NK-92 (cell line): ENCODE results near the gene MON2.
"Not testable (repeated sequence)": the region's sequence is repeated elsewhere in the genome, so short reads cannot be mapped to it uniquely, and the experiment has no call there.

Experiments used
- DNase-seq: peaks from one replicate; lab custom pipeline; 2025; ENCODE audit not compliant: unreplicated experiment; lab: John Stamatoyannopoulos, UW

MON2 gene, protein sequence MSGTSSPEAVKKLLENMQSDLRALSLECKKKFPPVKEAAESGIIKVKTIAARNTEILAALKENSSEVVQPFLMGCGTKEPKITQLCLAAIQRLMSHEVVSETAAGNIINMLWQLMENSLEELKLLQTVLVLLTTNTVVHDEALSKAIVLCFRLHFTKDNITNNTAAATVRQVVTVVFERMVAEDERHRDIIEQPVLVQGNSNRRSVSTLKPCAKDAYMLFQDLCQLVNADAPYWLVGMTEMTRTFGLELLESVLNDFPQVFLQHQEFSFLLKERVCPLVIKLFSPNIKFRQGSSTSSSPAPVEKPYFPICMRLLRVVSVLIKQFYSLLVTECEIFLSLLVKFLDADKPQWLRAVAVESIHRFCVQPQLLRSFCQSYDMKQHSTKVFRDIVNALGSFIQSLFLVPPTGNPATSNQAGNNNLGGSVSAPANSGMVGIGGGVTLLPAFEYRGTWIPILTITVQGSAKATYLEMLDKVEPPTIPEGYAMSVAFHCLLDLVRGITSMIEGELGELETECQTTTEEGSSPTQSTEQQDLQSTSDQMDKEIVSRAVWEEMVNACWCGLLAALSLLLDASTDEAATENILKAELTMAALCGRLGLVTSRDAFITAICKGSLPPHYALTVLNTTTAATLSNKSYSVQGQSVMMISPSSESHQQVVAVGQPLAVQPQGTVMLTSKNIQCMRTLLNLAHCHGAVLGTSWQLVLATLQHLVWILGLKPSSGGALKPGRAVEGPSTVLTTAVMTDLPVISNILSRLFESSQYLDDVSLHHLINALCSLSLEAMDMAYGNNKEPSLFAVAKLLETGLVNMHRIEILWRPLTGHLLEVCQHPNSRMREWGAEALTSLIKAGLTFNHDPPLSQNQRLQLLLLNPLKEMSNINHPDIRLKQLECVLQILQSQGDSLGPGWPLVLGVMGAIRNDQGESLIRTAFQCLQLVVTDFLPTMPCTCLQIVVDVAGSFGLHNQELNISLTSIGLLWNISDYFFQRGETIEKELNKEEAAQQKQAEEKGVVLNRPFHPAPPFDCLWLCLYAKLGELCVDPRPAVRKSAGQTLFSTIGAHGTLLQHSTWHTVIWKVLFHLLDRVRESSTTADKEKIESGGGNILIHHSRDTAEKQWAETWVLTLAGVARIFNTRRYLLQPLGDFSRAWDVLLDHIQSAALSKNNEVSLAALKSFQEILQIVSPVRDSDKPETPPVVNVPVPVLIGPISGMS (N-terminal part only)

DNA sequence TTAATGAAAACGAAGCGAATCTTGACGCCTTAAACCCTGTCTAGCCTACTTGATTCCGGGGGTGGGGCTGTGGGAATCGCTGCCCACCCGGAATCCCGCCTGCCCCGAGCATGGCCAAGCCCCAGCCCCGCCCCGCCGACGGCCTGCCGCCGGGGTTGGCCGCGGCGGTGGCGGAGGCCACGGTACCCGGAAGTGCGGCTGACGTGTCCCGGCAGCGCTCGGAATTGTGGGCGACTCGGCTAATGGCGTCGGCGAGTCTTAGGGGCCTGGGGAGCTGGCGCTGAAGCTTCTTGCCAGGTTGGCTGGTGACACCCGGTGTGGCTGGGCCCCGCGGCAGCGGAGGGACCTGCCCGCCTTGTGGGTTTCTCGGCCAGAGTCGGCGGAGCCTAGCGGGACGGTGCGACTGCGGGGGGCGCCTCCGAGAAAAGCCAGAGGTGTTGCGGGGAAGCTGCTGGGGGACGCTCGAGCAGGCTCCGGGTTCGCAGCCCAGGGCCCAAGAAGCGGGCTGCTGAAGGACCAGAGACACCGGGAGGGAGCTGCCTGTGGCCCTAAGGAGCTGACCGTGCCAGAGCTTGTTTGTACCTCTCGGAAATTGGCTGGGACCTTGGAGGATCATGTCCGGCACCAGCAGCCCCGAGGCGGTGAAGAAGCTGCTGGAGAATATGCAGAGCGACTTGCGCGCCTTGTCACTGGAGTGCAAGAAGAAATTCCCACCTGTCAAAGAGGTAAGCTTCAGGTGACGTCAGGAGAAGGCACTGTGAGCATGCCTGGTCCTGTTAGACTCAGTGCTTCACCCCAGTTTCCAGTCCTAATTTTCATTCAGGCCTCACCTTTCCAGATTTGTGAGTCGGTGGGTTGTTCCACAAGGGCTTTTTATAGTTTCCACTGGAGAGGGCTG, at the start of gene MON2:
MON2 (plus strand) TSS at position 233 of the 898 bp plus-strand sequence; CDS start at position 615, 382 bp downstream.
- peak; percentile 16 for DNase-seq

DNA sequence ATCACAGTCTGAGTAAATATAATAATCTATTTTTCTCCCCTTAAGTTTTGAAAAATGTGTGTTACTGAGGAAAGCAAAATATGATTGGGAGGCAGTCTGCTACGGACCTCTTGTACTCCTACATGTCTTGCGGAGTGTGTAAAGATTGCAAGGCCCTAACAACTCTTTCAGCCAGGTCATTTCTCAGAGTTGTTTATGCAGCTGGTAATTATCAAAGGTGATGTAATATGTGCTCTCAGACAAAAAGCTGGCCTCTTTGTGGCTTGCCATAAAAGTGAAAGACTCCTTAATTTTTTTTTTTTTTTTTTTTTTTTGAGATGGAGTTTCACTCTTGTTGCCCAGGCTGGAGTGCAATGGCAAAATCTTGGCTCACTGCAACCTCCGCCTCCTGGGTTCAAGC, 40.5 kb upstream of the MON2 start:
- no peak for DNase-seq

- no peak for DNase-seq
Observed at GRCh38 chr12:62429457-62429856, 37.2 kb upstream of the MON2 start.

DNA sequence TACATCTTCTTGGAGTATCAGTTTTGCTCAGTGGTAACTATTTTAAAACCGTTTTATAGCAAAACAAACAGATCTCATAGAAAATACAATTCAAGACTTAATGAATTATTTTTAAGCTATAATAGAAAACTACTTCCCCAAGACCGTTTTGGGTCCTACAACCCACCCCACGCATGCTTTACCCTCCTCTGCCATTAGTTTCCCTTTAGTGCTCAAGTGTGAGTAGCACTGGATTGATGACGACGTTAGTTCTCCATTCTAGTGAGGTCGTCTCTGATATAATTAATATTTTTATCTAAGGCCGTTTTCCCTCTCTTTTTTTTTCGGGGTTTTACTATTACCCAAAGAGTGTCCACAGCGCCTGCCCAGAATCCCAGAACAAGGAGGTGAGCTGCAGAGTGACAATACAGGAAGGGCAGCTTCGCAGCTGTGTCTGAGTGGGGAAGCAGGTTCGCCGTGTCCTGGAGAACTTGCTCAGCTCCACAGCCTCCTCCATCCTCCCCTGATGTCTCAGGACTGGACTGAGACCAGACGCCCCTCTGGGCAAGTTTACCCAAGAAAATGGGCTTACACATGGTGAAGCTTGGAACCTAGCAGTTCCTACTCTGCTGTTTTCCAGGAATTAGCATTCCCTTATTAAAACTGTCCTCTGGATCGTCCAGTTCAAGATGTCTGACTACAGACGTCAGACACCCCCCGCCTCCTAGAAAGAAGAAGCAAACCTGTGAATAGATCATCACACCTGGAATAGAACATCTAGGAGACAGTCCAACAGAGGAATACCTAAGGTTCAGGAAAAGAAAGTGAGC, 31.9 kb upstream of the MON2 start:
- no peak for DNase-seq

DNA sequence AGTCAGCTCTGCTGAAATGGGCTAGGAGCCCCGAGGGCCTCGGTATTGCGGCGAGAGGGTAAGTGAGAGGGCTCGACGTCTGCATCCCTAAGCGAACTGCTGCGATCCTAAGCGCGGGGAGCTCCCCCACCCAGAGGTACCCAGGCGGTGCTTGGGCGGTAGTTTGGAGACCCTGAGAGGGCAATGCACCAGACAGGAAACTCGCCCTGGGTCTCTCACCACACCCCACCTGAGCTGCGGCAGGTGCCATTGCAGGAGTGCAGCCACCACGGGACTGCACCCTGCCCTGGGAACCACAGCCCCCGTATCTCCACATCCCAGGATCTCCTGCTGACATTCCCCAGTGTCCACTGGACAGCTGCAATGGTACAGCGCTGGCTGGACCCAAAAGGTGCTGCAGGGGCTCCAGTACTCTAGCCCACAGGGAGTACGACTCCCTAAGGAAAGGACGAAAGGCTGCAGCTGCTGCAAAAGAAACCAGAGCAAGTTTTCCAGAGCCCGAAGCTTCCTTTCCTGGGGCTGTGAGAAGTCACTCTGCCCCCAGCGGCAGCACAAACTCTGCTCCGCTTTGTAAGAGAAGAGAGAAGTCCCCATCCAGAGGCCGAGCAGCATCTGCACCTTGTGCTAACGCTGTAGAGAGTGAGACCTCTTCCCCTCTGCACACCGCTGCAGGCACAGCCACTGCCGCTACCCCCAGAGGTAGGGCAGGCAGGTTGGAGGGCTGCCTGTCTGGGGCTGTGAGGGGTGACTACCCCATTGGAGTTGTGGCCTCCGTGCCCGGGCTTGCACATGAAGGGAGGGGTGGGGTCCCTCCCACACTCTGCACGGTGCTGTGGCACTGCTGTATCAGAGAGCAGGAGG, 31.1 kb upstream of the MON2 start:
- no peak for DNase-seq

GRCh38 chr12:62436164-62436503, 30.5 kb upstream of the MON2 start:
- DNase-seq: no peak

DNA sequence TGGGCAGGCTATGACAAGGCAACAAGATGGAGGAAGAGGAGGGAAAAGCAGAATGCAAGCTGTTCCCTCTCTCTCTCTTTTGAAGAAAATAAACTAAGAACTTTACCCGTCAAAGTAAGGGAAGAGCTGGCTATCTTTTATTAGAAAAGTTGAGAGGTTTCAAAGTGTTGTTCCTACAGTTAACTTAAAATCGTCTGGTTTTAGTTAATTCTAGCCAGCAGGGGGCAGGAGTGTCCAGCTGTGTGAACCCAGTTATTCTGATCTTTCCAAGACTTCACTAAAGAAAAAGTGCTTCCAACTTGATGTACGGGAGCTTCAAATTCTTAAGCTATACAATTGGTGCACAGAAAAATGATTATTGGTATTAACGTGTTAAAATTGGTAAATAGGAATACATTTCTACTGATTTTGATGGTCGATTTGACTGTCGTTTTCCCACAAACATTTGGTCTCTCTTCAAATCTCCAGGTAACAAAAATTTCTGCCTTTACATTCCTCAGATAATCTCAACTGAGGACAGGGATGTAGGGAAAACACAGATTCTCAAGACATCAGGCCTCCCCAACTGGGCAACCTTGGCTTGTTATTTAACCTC, 28.4 kb upstream of the MON2 start:
- no peak for DNase-seq

DNA sequence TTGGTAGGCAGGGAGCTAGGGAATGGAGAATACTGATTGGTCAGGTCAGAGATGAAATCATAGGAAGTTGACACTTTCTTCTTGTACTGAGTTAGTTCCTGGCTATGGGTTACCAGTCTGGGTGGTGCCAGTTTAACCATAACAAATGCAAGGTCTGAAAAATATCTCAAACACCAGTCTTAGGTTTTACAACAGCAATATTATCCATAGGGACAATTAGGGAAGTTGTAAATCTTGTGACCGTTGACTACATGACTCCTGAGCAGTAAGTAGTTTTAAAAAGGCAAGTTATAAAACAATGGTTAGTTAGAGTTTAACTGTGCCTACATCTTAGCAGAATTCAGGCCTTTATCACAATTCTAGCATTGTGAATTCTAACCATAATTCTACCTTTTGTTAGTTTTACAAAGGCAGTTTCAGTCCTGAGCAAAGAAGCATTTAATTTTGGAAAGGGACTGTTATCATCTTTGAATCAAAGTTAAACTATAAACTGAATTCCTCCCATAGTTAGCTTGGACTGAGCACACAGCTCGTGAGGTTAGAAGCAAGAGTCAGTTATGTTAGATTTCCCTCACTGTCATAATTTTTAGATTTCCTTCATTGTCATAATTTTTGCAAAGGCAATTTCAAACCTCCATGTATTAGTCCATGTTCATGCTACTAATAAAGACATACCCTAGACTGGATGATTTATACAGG, 19.7 kb upstream of the MON2 start:
- no peak for DNase-seq

GRCh38 chr12:62448436-62448835, 18.2 kb upstream of the MON2 start:
- DNase-seq: no peak

GRCh38 chr12:62455429-62455828, 11.2 kb upstream of the MON2 start:
- DNase-seq: not testable (repeated sequence)

- DNase-seq: no peak
Observed at GRCh38 chr12:62458626-62459025, 8.0 kb upstream of the MON2 start.

DNA sequence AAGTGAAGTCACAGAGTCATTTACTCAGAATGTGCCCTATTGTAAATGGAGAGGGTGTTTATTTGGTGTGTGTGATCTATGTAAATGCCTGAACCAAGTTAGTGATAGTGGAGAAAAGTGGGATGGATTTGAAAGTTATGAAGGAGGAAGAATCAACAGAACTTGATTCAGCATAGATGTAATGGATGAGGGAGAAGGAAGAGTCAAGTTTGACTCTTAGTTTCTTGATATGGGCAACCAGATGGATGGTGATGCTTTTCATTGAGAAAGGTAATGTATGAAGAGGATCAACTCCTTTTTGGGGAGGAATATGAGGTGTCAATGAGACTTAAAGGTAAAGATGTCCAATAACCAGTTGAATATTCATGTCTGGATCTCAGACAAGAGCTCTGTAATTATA, 6.7 kb upstream of the MON2 start:
- DNase-seq: no peak

GRCh38 chr12:62461171-62461837, 5.3 kb upstream of the MON2 start:
- DNase-seq: not testable (repeated sequence)

DNA sequence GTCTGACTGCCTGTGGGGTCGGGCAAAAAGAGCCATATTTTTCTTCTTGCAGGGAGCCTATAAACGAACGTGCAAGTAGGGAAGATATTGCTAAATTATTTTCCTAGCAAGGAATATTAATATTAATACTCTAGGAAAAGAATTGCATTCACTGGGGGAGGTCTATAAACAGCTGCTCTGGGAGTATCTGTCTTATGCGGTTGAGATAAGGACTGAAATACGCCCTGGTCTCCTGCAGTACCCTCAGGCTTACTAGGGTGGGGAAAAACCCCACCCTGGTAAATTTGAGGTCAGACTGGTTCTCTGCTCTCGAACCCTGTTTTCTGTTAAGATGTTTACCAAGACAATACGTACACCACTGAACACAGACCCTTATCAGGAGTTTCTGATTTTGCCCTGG, 3.4 kb upstream of the MON2 start:
- DNase-seq: not testable (repeated sequence)

- no peak for DNase-seq
Observed at GRCh38 chr12:62466018-62466593, 520 bp upstream of the MON2 start.

DNA sequence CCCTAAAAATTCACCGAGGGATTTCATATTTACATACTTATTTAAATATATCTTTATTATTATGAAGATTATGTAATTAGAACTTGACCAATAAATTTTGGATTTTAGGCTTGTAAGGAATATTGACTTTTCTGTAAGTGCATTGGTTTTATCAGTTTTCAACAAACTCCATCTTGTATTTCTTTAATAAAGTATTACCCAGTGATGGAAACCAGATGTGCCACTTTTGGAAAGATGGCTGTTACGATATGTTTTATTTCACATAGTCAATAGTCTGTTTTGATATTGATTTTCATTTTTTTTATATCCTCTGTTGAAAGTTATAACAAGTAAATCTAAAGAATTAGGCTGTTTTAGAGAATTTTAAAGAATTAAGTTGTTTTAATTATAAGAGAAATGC, 1.8 kb downstream of the MON2 start:
- no peak for DNase-seq

- no peak for DNase-seq
Observed at GRCh38 chr12:62468935-62469334, 2.3 kb downstream of the MON2 start.
